Measurements from ENCODE around the gene QPCTL. TPM values are rescaled to one million over a fixed set of nuclear protein-coding genes. Genes with fewer than 3 reads are reported as not detected.

QPCTL gene
- total and polyA plus RNA-seq, 2 of the 13 experiments (the other 11 are each of a cell fraction or from before 2014, with no cell fraction given) = 16.0 to 19.1 TPM

GRCh38 chr19:45681391-45682015 lies 11.0 kb upstream of the QPCTL start (continued):
- no peak for TF ChIP-seq MYNN (CRISPR knock-in tag; IDR thresholded peaks at IDR 0.05; ENCODE audit: low read depth)
- peak; percentile 74; the same call in 1 of the 2 replicates for TF ChIP-seq ARID4A (CRISPR knock-in tag; IDR thresholded peaks at IDR 0.05; ENCODE audit: borderline replicate concordance)
- TF ChIP-seq NRL (CRISPR knock-in tag; IDR thresholded peaks at IDR 0.05; ENCODE audit: borderline replicate concordance) = no peak
- no peak for TF ChIP-seq ZNF484 (CRISPR knock-in tag; IDR thresholded peaks at IDR 0.05; ENCODE audit: borderline replicate concordance, low read depth)
- no peak for TF ChIP-seq SOX6 (IDR thresholded peaks at IDR 0.05)
- TF ChIP-seq SOX6 (CRISPR knock-in tag; IDR thresholded peaks at IDR 0.05) = peak; percentile 12; the same call in 1 of the 2 replicates
- TF ChIP-seq ZSCAN12 (CRISPR knock-in tag; IDR thresholded peaks at IDR 0.05) = no peak
- no peak for TF ChIP-seq TCF12 (IDR thresholded peaks at IDR 0.05)
- no peak for TF ChIP-seq TCF12 (CRISPR knock-in tag; IDR thresholded peaks at IDR 0.05)
- TF ChIP-seq IRX3 (CRISPR knock-in tag; IDR thresholded peaks at IDR 0.05; ENCODE audit: borderline replicate concordance, low read depth) = no peak
- TF ChIP-seq SETDB1 (CRISPR knock-in tag; IDR thresholded peaks at IDR 0.05; ENCODE audit: borderline replicate concordance) = no peak
- no peak for TF ChIP-seq ZMAT5 (CRISPR knock-in tag; IDR thresholded peaks at IDR 0.05; ENCODE audit: borderline replicate concordance, low read depth)
- no peak for TF ChIP-seq TBP (CRISPR knock-in tag; IDR thresholded peaks at IDR 0.05)
- peak; percentile 55; the same call in 1 of the 2 replicates for TF ChIP-seq ZFY (CRISPR knock-in tag; IDR thresholded peaks at IDR 0.05)
- TF ChIP-seq ZNF207 (IDR thresholded peaks at IDR 0.05; ENCODE audit: borderline replicate concordance) = no peak
- no peak for TF ChIP-seq NR2F1 (CRISPR knock-in tag; IDR thresholded peaks at IDR 0.05)
- TF ChIP-seq NR2F6 (IDR thresholded peaks at IDR 0.05) = no peak
- TF ChIP-seq NR2F6 (CRISPR knock-in tag; IDR thresholded peaks at IDR 0.05) = no peak; the same call in 1 of the 2 replicates
- no peak for TF ChIP-seq SMARCE1 (IDR thresholded peaks at IDR 0.05; ENCODE audit: borderline replicate concordance)
- TF ChIP-seq ZNF335 (CRISPR knock-in tag; IDR thresholded peaks at IDR 0.05) = no peak
- TF ChIP-seq ARNT (IDR thresholded peaks at IDR 0.05) = no peak
- no peak for TF ChIP-seq KLF11 (CRISPR knock-in tag; IDR thresholded peaks at IDR 0.05)
- TF ChIP-seq ZBTB25 (CRISPR knock-in tag; IDR thresholded peaks at IDR 0.05) = no peak; the same call in 1 of the 2 replicates
- TF ChIP-seq, protein P1, sequence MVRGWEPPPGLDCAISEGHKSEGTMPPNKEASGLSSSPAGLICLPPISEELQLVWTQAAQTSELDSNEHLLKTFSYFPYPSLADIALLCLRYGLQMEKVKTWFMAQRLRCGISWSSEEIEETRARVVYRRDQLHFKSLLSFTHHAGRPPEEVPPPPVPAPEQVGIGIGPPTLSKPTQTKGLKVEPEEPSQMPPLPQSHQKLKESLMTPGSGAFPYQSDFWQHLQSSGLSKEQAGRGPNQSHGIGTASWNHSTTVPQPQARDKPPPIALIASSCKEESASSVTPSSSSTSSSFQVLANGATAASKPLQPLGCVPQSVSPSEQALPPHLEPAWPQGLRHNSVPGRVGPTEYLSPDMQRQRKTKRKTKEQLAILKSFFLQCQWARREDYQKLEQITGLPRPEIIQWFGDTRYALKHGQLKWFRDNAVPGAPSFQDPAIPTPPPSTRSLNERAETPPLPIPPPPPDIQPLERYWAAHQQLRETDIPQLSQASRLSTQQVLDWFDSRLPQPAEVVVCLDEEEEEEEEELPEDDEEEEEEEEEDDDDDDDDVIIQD (CRISPR knock-in tag; IDR thresholded peaks at IDR 0.05; ENCODE audit: low read depth) = 0 out of 2 replicates have a peak, but pooled peaks have one; percentile 36
